ENCODE data around the gene SERGEF.

The SERGEF gene

DNA sequence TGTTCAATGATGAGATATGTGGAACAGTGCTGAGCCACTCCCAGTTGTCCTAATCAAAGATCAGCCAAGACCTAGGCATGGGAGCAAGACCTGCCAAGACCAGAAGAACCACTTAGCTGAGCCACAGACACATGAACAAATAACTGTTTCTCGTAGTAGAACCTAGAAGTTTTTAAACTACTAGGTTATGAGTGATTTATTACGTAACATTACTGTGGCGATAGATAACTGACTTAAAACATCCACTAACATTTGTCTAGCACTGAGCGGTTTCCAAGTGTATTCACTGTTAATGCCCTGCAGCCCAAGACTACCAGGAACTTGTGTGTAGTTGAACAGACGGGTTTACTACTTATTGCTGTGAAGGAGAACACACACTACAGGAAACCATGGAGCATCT, 120.4 kb downstream of the SERGEF start:
- TF ChIP-seq, protein P1, sequence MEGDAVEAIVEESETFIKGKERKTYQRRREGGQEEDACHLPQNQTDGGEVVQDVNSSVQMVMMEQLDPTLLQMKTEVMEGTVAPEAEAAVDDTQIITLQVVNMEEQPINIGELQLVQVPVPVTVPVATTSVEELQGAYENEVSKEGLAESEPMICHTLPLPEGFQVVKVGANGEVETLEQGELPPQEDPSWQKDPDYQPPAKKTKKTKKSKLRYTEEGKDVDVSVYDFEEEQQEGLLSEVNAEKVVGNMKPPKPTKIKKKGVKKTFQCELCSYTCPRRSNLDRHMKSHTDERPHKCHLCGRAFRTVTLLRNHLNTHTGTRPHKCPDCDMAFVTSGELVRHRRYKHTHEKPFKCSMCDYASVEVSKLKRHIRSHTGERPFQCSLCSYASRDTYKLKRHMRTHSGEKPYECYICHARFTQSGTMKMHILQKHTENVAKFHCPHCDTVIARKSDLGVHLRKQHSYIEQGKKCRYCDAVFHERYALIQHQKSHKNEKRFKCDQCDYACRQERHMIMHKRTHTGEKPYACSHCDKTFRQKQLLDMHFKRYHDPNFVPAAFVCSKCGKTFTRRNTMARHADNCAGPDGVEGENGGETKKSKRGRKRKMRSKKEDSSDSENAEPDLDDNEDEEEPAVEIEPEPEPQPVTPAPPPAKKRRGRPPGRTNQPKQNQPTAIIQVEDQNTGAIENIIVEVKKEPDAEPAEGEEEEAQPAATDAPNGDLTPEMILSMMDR (IDR thresholded peaks at IDR 0.05; ENCODE audit: insufficient read depth, low read length, poor library complexity, severe bottlenecking), result no peak
- Histone ChIP-seq H3K36me3 (ENCODE audit: control insufficient read depth, insufficient read depth, low read length) (no peaks in the 10 kb centered on the region), H3K4me3 (replicated peaks; ENCODE audit: low read depth, low read length) (no peak overlapping the region), H3K27me3 (replicated peaks; ENCODE audit: control insufficient read depth, insufficient read depth, low read length) (no peaks in the 10 kb centered on the region)
- DNase-seq (ENCODE audit: extremely low read depth, insufficient read length), result no peak

DNA sequence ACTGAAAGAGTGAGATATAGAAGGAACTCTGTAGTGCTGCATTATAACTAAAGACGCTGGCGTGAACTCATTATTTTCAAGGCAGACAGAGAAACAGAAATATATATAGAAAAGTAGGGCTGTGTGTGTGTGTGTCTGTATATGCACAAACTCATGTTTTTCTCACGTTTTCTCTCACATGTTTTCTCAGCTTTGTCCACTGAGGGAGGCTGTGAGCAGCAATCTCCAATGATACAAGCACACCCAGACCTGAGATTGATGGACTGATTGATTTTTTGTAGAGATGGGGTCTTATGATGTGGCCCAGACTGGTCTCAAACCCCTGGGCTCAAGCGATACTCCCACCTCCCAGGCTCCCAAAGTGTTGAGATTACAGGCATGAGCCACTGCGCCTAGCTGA, 122.5 kb downstream of the SERGEF start:
- no peak for DNase-seq (ENCODE audit: extremely low read depth, insufficient read length)
- Histone ChIP-seq H3K36me3 (ENCODE audit: control insufficient read depth, insufficient read depth, low read length) (no peaks in the 10 kb centered on the region), H3K27me3 (replicated peaks; ENCODE audit: control insufficient read depth, insufficient read depth, low read length) (no peaks in the 10 kb centered on the region), H3K4me3 (replicated peaks; ENCODE audit: low read depth, low read length) (no peak overlapping the region)
- TF ChIP-seq, protein P1 (IDR thresholded peaks at IDR 0.05; ENCODE audit: insufficient read depth, low read length, poor library complexity, severe bottlenecking), result no peak

DNA sequence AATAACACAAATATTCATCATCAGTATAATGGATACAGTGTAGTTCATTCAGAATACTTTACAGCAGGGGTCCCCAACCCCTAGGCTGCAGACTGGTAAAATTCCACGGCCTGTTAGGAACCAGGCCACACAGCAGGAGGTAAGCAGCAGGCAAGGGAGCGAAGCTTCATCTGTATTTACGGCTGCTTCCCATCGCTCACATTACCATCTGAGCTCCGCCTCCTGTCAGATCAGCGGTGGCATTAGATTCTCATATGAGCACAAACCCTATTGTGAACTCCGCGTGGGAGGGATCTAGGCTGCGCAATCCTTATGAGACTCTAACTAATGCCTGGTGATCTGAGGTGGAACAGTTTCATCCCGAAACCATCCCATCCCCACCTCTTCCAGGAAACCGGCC, 125.1 kb downstream of the SERGEF start:
- no peaks in the 10 kb centered on the region for H3K27me3 ChIP-seq (replicated peaks; ENCODE audit: control insufficient read depth, insufficient read depth, low read length)
- DNase-seq (ENCODE audit: extremely low read depth, insufficient read length), result no peak
- H3K36me3 ChIP-seq (ENCODE audit: control insufficient read depth, insufficient read depth, low read length), result no peaks in the 10 kb centered on the region
- H3K4me3 ChIP-seq (replicated peaks; ENCODE audit: low read depth, low read length), result no peak overlapping the region
- TF ChIP-seq, protein P1 (IDR thresholded peaks at IDR 0.05; ENCODE audit: insufficient read depth, low read length, poor library complexity, severe bottlenecking), result no peak

DNA sequence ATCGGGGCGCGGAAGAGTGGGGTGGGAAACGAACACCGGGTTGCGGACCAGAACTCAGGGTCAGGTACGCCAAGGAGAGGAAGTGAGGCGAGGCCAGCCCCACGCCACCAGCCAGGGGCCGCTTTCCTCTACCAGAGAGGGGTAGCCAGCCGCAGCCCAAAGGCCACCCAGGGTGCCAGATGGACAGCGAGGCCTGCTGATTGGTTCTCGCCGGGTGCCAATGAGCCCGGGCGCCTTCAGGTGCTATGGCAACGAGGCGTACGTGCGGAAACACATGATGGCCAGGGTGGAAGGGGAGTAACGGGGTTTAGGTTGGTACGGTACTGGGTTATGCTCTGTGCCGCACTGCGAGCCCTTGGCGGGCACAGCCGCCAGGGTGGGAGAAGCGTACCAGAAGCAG, 128.9 kb downstream of the SERGEF start:
- no peaks in the 10 kb centered on the region for H3K27me3 ChIP-seq (replicated peaks; ENCODE audit: control insufficient read depth, insufficient read depth, low read length)
- no peak overlapping the region for H3K4me3 ChIP-seq (replicated peaks; ENCODE audit: low read depth, low read length)
- DNase-seq (ENCODE audit: extremely low read depth, insufficient read length), result no peak
- TF ChIP-seq, protein P1 (IDR thresholded peaks at IDR 0.05; ENCODE audit: insufficient read depth, low read length, poor library complexity, severe bottlenecking), result no peak
- H3K36me3 ChIP-seq (ENCODE audit: control insufficient read depth, insufficient read depth, low read length), result no peaks in the 10 kb centered on the region

DNA sequence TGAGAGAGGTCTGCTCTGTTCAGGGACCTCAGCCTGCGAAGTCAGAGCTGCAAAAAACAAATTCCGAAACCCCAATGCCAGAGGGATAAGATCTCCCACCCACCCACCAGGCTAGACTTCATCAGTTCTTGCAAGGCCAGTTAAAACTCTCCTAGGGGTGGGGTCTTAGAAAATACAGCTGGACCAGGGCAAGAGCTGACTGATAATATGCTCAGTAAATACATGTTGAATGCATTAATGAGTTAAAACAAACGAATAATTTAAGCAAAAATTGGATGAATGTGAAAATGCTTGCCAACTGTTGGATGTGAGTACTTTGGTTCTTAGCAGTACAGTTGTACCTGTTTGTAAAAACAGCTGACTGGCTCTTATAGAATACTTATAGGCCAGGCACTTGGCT, 129.8 kb downstream of the SERGEF start:
- Histone ChIP-seq H3K27me3 (replicated peaks; ENCODE audit: control insufficient read depth, insufficient read depth, low read length) (no peaks in the 10 kb centered on the region), H3K36me3 (ENCODE audit: control insufficient read depth, insufficient read depth, low read length) (no peaks in the 10 kb centered on the region), H3K4me3 (replicated peaks; ENCODE audit: low read depth, low read length) (no peak overlapping the region)
- TF ChIP-seq, protein P1 (IDR thresholded peaks at IDR 0.05; ENCODE audit: insufficient read depth, low read length, poor library complexity, severe bottlenecking), result no peak
- DNase-seq (ENCODE audit: extremely low read depth, insufficient read length), result no peak

DNA sequence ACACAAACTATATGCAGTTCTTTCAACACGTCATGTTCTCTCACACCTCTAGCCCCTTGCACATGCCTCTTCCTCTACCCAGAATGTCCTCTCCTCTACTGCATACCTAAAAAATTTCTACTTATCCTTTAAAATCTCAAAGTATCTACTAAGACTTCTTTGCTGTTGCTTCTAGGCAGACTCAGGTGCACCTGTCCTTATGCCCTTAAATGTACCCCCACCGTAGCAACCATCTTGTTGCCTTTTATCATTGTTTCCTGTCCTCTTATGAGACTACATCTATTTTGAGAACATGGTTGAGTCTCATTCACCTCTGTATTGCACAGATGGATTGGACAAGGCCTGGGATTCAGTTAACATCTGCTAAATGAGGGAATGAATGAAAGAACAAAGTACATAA, 134.1 kb downstream of the SERGEF start:
- Histone ChIP-seq H3K36me3 (ENCODE audit: control insufficient read depth, insufficient read depth, low read length) (peaks cover 1% of the 10 kb centered on the region; the same call in 1 of the 2 replicates), H3K4me3 (replicated peaks; ENCODE audit: low read depth, low read length) (no peak overlapping the region), H3K27me3 (replicated peaks; ENCODE audit: control insufficient read depth, insufficient read depth, low read length) (no peaks in the 10 kb centered on the region)
- no peak for DNase-seq (ENCODE audit: extremely low read depth, insufficient read length)
- TF ChIP-seq, protein P1 (IDR thresholded peaks at IDR 0.05; ENCODE audit: insufficient read depth, low read length, poor library complexity, severe bottlenecking), result no peak
